Adipocyte (in vitro differentiated cells): Measurements from ENCODE around the gene SMG6.

Experiments used
- DNase-seq: peaks from one replicate; pipeline ENCODE4 v3.0.0-alpha.2; 2015; ENCODE audit warnings: low read depth
- H3K27me3 ChIP-seq: replicated peaks from 2 replicates; pipeline ENCODE4 v1.7.0; 2013; ENCODE audit warnings: mild to moderate bottlenecking, low read length, moderate library complexity; ENCODE audit not compliant: control insufficient read depth, insufficient read depth
- H3K36me3 ChIP-seq: 2 replicates; pipeline ENCODE4 v1.7.0; 2013; ENCODE audit warnings: low read length, mild to moderate bottlenecking, moderate library complexity; ENCODE audit not compliant: control insufficient read depth, insufficient read depth, severe bottlenecking
- H3K4me1 ChIP-seq: 2 replicates; pipeline ENCODE4 v1.7.0; 2013; ENCODE audit warnings: mild to moderate bottlenecking, low read length, moderate library complexity; ENCODE audit not compliant: control insufficient read depth, insufficient read depth
- H3K4me3 ChIP-seq: 2 replicates; pipeline ENCODE4 v1.7.0; 2013; ENCODE audit warnings: mild to moderate bottlenecking, low read length, moderate library complexity
- H3K9ac ChIP-seq: 2 replicates; pipeline ENCODE4 v1.7.0; 2013; ENCODE audit warnings: mild to moderate bottlenecking, low read length, moderate library complexity
- H3K9me3 ChIP-seq: 2 replicates; pipeline ENCODE4 v1.7.0; 2013; ENCODE audit warnings: mild to moderate bottlenecking, low read length, moderate library complexity; ENCODE audit not compliant: control insufficient read depth

Gene SMG6

GRCh38 chr17:2065949-2066400 is 237.6 kb downstream of the SMG6 start:
- Histone ChIP-seq H3K27me3 (no peaks in the 10 kb centered on the region), H3K4me3 (no peak overlapping the region), H3K9me3 (no peaks in the 10 kb centered on the region), H3K36me3 (peaks cover 2% of the 10 kb centered on the region), H3K9ac (peak overlapping the region; percentile 91), H3K4me1 (peaks cover 81% of the 10 kb centered on the region)
- DNase-seq = no peak

DNA sequence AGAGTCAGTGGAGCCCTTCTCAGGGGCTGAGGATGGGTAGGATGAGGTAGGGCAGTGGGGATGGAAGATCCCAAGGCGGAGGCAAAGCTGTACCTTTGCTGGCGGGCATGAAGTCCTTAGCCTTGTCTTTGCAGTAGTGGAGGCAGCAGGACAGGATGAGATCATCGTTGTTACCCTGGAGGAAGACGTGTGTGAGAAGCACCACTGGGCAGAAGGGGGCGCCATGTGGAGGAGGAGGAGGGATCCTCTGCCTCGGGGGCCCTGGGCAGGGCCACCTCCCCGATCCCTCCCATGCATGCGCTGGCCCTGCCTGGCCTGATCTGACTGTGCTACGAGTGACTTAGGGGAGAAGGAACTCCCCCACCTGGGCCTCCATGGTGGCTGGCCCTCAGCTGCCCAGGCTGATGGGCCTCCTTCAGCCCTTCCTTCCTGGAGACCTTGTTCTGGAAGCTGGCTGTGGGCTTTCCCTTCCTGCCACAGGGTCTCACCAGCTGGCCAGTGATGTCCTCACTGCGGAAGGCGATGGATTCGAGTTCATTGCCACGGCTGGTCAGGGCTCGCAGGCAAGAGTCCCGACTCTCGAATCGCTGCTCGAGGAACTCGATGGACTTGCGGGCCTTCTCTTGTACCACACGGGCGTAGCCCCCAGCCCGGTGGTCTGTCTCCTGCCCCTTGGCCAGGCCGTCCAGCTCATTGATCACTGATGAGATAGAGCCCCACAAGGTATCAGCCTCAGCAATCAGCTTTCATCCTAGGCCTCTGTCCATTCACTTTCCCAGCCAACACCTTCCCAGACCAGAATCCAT is 238.4 kb downstream of the SMG6 start:
- peak overlapping the region; percentile 91 for H3K9ac ChIP-seq
- no peaks in the 10 kb centered on the region for H3K27me3 ChIP-seq
- no peaks in the 10 kb centered on the region for H3K36me3 ChIP-seq
- peak; percentile 48 for DNase-seq
- H3K4me3 ChIP-seq = no peak overlapping the region
- peaks cover 88% of the 10 kb centered on the region for H3K4me1 ChIP-seq
- no peaks in the 10 kb centered on the region for H3K9me3 ChIP-seq

- Histone ChIP-seq H3K4me3 (no peak overlapping the region), H3K27me3 (no peaks in the 10 kb centered on the region), H3K36me3 (no peaks in the 10 kb centered on the region), H3K4me1 (peaks cover 95% of the 10 kb centered on the region), H3K9ac (peak overlapping the region; percentile 91), H3K9me3 (no peaks in the 10 kb centered on the region)
- DNase-seq = no peak
These were observed 239.0 kb downstream of the SMG6 start for GRCh38 chr17:2064520-2064971.

- Histone ChIP-seq H3K36me3 (no peaks in the 10 kb centered on the region), H3K4me3 (no peak overlapping the region), H3K4me1 (peaks cover 96% of the 10 kb centered on the region), H3K27me3 (no peaks in the 10 kb centered on the region), H3K9me3 (no peaks in the 10 kb centered on the region), H3K9ac (peak overlapping the region; percentile 91)
- no peak for DNase-seq
These were observed 239.5 kb downstream of the SMG6 start for GRCh38 chr17:2064147-2064489.

GRCh38 chr17:2063261-2064146 is 240.1 kb downstream of the SMG6 start:
- Histone ChIP-seq H3K27me3 (no peaks in the 10 kb centered on the region), H3K9me3 (no peaks in the 10 kb centered on the region), H3K4me1 (peaks cover 90% of the 10 kb centered on the region), H3K4me3 (peak overlapping the region; percentile 27), H3K36me3 (no peaks in the 10 kb centered on the region), H3K9ac (peak overlapping the region; percentile 91)
- DNase-seq = no peak

- H3K36me3 ChIP-seq = no peaks in the 10 kb centered on the region
- no peak for DNase-seq
- no peaks in the 10 kb centered on the region for H3K9me3 ChIP-seq
- H3K4me3 ChIP-seq = peak overlapping the region; percentile 27
- peaks cover 82% of the 10 kb centered on the region for H3K4me1 ChIP-seq
- H3K9ac ChIP-seq = peak overlapping the region; percentile 91
- H3K27me3 ChIP-seq = no peaks in the 10 kb centered on the region
These were observed 240.9 kb downstream of the SMG6 start for GRCh38 chr17:2062571-2063183.

DNA sequence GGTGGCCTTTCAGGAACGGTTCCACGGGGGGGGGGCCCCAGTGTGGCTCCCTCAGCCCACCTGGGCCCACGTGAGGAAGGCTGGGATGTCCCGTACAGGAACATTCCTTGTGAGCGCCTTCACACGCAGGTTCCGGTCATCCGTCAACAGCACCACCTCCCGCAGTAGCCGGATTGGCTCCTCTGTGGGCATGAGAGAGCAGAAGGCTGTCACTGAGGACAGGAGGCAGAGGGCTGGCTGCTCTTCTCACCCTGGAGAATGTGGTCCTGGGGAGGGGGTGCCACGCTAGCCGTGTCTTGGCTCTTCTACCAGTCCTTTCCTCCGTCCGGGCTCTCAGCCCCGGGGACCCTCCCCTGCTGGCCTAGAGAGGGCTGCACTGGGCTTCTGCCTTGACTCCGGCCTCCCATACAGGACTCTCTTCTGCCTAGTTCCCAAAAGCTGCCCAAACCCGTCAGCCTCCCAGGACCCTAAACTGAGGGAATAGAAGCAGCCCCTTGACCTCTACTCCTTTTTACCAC is 242.1 kb downstream of the SMG6 start:
- no peaks in the 10 kb centered on the region for H3K9me3 ChIP-seq
- peak overlapping the region; percentile 91 for H3K9ac ChIP-seq
- H3K36me3 ChIP-seq = no peaks in the 10 kb centered on the region
- peaks cover 70% of the 10 kb centered on the region for H3K4me1 ChIP-seq
- no peaks in the 10 kb centered on the region for H3K27me3 ChIP-seq
- no peak overlapping the region for H3K4me3 ChIP-seq
- DNase-seq = no peak

DNA sequence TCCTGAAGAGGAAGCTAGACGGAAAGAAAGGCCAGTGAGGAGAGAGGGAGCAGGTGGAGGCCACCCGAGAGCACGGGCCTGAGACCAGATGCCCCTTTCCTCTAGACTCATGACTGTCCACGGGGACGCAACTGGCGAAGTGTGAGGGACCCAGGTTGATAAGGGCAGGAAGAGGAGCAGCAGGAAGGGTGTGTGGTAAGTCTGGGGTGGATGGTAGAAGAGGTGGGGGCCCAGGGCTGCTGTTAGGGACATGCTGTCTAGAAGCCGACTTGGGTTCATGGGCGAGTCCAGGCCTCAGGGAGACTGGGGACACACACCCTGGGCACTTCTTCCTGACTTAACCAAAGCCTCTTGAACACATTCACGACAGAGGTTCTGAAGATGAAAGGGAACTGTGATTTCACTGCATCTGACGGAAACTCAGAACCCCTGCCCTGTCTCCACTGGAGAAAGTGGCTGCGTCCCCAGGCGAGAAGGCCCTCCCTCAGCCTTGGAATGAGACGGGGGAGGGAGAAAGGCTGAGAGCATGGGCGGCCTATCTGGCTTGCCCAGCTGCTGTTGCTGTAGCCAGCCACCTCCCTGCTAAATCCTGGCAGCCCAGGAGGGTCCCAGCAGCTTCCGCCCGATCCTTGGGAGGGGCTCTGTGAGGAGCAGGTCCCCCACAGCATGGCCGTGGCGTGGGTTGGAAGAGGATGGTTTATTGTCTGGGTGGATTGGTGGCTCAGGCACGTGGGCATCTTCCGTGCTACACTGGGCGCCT is 242.7 kb downstream of the SMG6 start:
- no peaks in the 10 kb centered on the region for H3K36me3 ChIP-seq
- peak overlapping the region; percentile 91 for H3K9ac ChIP-seq
- H3K27me3 ChIP-seq = no peaks in the 10 kb centered on the region
- no peaks in the 10 kb centered on the region for H3K9me3 ChIP-seq
- H3K4me3 ChIP-seq = no peak overlapping the region
- H3K4me1 ChIP-seq = peaks cover 65% of the 10 kb centered on the region
- no peak for DNase-seq

DNA sequence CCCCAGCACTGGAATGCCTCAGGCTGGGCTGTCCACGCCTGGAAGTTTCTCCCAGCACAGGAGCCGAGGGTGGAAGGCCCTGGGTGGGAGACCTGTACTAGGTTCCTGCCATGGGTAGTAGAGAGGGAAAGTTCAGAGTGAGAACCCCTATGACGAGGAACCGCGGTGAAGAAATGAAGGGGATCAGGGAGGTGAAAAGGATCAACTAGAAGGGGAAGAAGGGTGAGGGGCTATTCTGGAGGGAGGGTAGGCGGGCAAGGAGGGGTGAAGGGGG is 243.3 kb downstream of the SMG6 start:
- no peak for DNase-seq
- H3K27me3 ChIP-seq = no peaks in the 10 kb centered on the region
- H3K9ac ChIP-seq = peak overlapping the region; percentile 91
- no peaks in the 10 kb centered on the region for H3K9me3 ChIP-seq
- H3K4me3 ChIP-seq = no peak overlapping the region
- H3K4me1 ChIP-seq = peaks cover 60% of the 10 kb centered on the region
- H3K36me3 ChIP-seq = no peaks in the 10 kb centered on the region

DNA sequence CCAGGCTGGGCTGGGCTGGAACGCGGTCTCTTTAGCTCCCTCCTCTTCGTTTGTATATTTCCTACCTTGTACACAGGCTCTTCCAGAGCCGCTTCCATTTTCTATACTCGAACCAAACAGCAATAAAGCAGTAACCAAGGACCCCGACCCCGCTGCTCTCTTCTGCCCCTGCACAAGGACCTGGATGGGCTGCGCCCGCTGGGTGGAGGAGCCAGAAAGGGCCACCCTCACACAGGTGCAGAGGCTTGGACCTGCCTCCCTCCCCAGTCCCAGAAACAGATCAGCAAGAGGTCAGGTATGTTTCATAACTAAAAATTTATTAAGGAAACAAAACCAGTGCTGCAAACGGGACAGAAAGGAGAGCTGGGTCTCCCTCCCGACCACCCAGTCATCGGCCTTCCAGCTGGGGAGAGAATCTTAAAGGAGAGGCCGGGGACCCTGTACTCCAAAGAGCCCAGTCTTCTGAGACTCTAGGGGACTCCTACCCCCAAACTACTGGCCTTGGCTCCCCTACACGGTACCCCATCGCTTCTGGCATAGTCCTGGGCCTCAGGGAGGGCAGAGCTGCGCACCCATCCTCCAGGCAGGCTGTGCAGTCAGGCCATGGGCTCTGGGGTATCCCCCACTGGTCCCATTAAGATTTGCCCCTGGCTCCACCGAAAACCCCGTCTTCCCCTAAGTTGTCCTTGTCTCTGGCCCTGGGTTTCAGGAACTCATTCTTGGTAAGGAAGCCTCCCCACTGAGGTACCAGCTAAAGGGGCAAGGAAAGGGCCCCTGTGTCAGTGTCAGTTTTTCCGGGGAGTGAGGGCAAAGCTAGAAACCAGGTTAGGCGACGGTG is 243.8 kb downstream of the SMG6 start:
- Histone ChIP-seq H3K4me1 (peaks cover 54% of the 10 kb centered on the region), H3K27me3 (no peaks in the 10 kb centered on the region), H3K4me3 (peak overlapping the region; percentile 1), H3K36me3 (no peaks in the 10 kb centered on the region), H3K9me3 (no peaks in the 10 kb centered on the region), H3K9ac (peak overlapping the region; percentile 91)
- DNase-seq = no peak
